Activated CD4-positive, alpha-beta T cell treated with anti-CD3 and anti-CD28 coated beads, Interleukin-2, amount 50 U/mL, for 24 hours (primary cell): ENCODE measurements around the gene SSR4.
"Not testable (repeated sequence)": the region's sequence is repeated elsewhere in the genome, so short reads cannot be mapped to it uniquely, and the experiment has no call there.

Experiments
- DNase-seq, 2 donors: peaks; one replicate each; pipeline ENCODE4 v3.0.0-alpha.2; 2020; ENCODE audit warnings: low read depth in 1 of 2, low spot score in 1 of 2

The SSR4 gene

DNA sequence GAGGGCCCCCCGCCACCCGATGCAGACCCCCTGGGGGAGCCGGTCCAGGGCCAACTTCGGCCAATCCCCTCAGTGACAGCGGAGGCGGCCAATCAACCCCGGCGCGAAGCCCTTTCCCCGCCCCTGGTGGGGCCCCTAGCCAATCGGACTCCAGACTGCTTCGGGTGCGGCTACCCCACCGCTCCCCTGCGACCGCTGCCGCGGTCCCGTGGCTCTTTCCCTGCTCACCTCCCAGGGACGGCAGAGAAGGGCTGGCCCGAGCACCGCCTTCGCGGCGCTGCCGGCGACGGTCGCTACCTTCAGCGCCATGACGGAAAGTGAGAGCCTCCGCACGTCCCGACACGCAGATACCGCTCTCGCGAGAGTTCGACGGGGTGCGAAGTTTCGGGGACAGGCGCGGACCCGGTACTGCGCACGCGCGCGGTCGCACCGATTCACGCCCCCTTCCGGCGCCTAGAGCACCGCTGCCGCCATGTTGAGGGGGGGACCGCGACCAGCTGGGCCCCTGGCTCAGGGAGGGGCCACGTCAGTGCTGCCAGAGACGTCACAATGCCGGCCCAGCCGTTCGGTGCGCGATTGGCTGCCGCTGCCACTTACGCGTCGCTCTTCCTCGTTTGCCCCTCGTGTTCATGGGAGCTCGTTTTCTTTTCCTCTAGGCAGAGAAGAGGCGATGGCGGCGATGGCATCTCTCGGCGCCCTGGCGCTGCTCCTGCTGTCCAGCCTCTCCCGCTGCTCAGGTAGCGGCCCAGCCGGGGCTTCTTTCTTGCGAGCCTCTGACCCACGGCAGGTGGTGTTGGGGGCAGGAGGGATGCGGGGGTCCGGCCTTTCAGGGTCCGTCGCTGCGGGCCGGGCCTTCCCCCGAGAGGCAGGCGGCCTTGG lies at the start of gene SSR4, which contains the start of gene IDH3G:
Gene SSR4 (plus strand): TSS at position 651 of the 879 bp plus-strand sequence. CDS start 20 bp downstream, at position 671.
Gene IDH3G (minus strand): TSS at position 358 of the 879 bp plus-strand sequence. CDS start 49 bp downstream, at position 309.
- DNase-seq, result peak; percentile 77 to 88

DNA sequence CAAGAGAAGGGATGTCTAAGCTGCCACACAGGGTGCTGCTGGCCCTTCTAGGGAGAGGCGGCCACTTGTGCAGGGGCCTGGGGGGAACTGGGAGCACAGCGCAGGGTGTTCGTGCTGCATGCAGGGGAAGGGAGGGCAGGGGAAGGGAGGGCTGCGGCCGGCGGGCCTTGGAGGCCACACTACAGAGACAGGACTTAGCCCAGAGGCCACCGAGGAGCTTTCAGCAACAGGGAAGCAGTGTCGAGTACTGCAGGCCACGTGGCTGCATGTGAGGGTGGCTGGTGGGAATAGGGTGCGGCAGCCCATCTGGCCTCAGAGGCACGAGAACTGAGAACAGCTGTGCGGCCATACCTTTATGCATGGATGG lies 49.4 kb upstream of the SSR4 start:
- DNase-seq, result not testable (repeated sequence)

DNA sequence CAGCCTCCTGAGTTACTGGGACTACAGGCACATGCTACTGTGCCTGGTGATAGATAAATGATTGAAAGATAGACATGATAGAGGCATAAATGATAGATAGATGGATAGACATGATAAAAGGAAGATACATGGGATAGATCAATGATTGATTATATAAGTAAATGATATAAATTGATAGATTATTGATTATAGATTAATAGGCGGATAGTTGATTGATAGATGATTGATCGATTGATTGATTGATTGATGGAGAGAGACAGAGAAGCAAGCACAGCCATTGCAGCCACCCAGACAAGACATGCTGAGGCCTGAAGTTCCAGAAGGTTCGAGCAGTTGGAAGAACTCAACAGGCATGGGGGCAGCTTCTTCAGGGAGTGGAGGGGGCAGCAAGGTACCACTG lies 48.1 kb upstream of the SSR4 start:
- DNase-seq, result no peak

DNA sequence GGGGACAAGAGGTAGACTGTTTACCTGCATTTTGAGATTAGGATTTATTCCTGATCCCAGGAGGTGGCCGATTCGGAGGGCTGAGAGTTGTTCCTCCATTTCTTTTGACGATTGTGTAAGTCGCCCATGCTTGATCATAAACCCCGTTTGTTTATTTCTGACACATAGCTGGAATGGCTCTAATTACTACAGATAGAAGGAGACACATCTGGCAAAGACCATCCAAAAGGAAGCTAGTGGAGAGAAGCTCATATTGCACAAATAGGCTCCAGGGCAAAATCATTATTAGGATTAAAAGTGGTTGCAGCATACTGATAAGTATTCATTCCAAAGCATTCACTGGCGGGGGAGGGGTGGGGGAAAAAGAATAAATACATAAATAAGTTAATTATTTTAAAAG lies 47.5 kb upstream of the SSR4 start:
- DNase-seq, result not testable (repeated sequence)

DNA sequence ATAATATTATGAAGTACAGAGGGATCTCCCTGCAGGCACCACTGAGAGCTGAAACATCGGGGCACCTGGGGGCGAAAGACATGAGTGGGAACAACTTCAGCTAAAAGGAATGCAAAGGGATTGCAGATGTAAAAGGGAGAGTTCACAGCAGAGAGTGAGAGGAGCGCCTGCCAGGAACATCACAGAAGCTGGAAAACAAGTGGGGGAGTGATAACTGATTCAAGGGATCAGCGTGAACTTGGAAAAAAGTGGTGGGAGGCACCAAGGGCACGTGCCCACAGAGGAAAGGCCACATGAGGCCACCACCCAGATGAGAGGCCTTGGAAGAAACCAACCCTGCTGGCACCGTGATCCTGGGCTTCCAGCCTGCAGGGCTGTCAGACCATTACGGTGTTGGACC lies 45.5 kb upstream of the SSR4 start:
- DNase-seq, result not testable (repeated sequence)

DNA sequence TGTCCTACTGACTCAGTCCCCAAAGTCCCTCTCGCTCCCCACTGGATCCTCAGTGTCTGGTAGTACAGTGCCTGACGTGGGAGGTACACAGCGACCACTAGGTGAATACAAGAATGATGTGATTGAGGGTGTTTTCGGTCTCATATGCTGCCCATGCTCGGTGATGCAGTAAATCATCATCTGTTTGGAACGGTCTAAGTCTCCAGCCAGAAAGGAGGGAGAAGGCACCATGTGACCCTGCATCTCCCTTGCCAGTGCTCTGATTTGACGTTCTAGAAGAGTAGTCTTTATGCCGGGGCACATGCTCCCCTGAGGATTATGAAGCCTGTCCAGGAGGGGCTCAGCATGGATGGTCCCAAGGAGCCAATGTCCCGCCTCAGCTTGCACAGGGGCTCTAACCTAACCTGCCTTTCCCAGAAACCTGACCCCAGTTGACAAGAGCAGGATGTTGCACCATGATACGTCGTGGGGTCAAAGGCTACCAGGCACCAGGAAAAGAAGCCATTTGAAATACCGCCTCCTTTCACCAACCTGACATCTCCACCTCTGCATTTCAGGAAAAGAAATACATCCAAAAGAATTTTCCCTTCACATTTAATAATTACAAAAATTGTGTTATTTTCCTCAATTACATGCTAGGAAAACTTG lies 44.2 kb upstream of the SSR4 start:
- DNase-seq, result no peak

DNA sequence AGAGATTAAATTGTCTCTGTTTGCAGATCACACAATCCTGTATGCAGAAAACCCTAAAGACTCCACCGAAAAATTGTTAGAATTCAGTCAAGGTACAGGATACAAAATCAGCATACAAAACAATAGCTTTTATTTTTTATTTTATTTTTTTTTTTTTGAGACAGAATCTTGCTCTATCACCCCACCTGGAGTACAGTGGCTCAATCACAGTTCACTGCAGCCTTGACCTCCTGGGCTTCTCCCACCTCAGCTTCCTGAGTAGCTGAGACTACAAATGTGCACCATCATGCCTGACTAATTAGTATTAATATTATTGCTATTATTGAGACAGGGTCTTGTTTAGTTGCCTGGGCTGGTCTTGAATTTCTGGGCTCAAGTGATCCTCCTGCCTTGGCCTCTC lies 39.3 kb upstream of the SSR4 start:
- DNase-seq, result no peak

DNA sequence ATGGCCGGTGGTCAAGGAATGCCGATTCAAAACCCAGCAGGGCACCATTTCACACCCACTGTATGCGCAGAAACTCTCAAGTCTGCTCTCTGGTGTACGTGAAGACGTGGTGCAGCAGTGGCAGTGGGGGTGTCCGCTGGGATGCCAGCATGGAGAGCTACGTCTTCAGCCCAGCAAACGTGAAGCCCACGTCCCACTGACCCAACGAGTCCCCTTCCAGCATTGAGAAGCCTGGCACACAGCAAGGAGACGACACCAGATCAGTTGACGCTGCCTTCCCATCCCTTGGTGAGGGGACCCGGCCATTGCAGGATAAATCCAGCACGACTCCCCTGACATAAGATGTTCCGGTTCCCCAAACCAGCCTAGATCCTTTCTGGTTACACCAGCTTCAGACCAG lies 32.6 kb upstream of the SSR4 start:
- no peak for DNase-seq

DNA sequence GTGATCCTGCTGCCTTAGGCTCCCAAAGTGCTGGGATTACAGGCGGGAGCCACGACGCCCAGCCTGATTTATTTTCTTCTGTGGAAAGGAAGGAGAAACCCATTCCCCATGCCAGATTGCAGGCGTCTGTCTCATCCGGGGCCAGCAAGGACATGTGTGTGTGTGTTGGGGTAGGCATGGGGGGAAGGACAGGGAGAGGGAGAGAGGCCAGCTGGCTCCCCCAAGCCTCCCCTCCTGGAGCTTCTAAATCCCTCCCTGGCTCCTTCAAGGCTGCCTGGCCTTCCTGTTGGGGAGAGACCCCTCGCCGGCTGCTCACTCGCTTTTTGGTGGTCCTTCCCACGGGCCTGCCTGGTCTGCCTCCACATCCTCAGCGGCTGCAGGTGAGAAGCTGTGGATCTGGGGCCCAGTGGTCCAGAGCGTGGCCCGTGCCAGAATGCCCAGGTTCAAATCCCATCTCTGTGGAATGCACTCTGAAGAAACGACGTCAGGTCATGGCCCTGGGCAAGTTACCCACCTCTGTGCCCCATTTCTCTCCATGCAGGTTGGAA lies 31.8 kb upstream of the SSR4 start:
- DNase-seq, result no peak

DNA sequence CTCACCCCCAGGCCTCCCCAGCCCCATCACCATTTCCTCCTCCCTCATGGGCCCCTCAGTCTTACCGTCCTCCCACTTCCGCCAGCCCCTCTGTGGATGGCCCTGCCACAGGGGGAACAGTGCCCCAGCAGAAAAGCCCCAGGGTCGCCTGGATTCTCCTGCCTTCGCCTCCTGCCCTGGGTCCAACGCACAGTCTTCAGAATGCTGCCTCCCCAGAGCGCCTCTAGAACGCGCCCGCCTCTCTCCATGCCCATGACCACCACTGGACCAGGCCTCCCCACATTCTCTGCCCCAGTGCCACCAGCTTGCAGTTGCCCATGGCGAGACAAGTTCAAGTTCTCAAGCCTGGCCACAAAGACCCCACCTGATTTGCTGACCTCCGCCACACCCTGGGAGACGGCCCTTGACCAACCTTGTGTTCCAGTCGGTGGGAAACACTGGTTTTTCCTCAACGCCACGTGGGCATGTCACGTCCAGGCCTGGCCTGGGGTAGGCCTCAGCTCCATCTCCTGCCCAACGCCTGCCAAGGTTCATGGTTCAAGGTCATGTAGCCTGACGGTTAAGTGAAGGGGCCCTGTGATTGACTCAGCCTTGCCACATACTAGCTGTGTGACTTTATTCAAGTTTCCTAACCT lies 31.1 kb upstream of the SSR4 start:
- DNase-seq, result no peak

DNA sequence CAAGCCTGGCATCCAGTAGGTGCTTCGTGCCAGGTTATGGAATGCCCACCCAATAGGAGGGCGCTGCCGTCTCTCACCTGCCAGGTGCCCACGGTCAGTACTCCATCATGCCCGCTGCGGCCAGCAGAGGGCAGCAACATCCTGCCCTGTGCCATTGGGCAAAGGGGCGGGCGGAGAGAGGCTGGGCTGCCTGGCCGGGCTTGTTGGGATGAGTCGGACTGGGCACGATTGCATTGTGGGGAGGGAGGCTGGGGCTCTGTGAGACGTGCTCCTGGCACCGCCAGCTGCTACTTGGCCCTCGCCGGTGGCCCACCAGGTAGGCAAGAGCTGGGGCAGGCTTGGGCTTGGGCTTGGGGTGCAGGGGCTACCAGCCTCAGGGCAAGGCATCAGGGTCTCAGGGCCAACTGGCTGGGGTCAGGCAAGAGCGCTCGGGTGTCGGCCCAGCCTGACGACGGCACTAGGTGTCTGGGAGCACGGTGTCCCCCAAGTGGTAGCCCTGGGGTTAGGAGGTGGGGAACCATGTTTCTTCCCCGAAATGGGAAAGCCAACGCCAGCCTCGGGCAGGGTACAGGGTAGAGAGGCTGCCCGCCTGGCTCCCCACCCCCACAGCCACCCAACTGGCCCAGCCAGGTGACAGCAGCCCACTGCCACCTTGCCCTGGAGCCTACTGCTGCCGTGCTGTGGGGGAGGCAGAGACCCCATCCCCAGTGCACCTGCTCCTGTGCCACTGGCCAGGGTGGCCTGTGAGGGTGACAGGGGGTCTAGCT lies 30.3 kb upstream of the SSR4 start, which contains the start of gene PLXNB3:
Gene PLXNB3 (plus strand): TSS at position 261 of the 767 bp plus-strand sequence. CDS start 1,287 bp downstream, outside the sequence.
- peak; percentile 51 to 61 for DNase-seq

DNA sequence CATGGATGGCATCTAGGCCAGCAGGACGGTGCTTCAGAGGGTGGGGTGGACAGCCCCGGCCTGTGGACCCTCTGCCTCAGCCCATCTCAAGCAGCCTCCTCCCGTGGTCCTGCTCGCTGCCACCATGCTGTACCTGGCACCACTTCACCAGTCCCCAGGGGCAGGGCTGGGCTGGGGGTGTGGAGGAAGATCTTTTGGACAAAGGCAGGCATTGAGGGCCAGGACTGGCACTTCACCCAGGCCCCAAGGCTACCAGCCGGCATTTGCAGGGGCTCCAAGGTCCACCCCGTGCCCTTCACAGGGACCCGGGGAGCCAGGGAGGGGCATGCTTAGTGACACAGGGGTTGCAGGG lies 29.7 kb upstream of the SSR4 start:
- no peak for DNase-seq

DNA sequence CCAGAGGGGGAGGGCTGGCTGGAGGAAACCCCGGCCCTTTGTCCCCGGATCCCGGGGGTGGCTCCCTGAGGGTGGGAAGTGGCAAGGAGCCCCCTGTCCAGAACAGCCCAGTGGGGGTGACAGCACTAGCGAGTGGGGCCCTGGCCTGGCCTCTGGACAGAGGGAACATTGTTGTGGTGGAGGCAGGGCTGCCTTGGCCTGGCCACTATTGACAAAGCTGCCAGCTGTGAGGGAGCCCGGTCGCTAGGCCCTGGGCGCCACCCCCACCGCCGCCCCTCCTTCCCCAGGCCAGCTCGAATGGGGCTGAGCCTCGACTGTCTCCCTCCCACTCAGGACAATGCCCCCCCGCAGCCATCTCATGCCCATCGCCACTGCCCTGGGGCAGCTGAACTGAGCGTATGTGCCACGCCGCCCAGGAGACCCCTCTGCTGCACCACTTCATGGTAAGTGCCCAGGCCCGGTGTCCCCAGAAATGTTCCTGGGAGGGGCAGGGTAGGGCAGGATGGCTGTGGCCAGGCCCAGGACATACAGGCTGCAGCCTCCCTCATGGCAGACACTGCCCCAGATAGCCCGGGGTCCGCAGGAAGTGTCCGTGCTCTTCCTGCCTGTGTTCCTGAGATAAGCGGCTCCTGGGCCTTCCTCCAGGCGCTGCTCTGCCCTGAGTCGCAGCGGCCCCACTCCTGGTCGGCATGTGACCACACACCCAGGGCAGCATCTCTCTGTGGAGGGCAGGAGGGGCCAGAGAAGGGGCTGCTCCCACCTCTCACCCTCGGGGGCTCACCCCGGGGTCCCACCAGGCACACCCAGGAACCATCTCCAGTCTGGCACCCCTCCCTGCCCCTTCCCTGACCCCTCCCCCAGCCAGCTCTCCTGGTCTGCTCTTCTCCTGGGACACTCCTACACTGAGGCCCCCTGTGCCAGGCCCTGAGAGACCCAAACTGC lies 29.1 kb upstream of the SSR4 start:
- no peak for DNase-seq

DNA sequence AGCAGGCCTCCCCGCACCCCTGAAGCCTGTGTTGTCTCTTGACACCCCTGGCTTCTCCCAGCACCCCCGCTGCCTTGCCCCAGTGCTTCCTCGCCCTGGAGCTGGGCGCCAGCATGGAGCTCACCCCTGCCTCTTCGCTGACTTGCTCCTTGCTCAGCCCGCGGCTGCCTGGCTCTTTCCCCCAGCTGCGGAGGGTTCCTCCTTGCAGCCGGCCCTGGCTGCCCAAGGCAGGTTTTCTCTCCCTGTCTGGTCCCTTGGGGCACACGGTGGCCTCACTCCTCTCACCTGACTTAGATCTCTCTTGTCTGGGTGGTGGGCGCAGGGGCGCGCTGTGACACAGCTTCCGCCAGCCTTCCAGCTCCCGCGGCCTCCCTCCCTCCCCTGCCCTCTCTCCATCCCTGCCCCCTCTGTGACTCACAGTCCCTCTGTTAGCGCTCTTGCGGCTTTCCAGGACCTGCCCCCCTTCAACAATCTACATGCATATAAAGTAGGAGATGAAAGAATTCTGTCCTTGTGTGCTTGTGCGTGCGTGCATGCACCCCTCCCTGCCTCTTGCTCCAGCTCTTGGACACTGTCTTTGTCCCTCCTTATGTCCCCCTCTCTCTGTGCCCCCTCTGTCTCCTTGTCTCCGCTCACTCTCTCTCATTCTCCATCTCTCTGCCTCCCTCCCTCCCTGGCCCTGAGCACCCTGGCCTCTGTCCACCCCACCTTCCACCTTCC lies 28.2 kb upstream of the SSR4 start:
- DNase-seq, result peak in 1 of 2 donors; percentile 11

DNA sequence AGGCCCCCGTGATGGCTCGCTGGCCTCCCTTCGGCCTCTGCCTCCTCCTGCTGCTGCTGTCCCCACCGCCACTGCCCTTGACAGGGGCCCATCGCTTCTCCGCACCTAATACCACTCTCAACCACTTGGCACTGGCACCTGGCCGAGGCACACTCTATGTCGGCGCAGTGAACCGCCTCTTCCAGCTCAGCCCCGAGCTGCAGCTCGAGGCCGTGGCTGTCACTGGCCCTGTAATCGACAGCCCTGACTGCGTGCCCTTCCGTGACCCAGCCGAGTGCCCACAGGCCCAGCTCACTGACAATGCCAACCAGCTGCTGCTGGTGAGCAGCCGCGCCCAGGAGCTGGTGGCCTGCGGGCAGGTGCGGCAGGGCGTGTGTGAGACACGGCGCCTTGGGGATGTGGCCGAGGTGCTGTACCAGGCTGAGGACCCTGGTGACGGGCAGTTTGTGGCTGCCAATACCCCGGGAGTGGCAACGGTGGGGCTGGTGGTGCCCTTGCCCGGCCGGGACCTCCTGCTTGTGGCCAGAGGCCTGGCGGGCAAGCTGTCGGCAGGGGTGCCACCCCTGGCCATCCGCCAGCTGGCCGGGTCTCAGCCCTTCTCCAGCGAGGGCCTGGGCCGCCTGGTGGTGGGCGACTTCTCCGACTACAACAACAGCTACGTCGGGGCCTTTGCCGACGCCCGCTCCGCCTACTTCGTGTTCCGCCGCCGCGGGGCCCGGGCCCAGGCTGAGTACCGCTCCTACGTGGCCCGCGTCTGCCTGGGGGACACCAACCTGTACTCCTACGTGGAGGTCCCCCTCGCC lies 27.4 kb upstream of the SSR4 start:
- DNase-seq, result no peak

DNA sequence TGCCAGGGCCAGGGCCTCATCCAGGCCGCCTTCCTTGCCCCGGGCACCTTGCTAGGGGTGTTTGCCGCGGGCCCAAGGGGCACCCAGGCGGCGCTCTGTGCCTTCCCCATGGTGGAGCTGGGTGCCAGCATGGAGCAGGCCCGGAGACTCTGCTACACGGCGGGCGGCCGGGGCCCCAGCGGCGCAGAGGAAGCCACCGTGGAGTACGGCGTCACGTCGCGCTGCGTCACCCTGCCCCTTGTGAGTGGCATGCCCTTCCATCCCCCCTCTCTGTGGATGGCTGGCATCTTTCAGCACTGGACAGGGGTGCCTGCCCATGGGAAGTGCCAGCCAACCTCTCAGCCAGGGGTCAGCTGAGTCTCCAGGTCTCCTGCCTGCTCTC lies 26.8 kb upstream of the SSR4 start:
- DNase-seq, result no peak

DNA sequence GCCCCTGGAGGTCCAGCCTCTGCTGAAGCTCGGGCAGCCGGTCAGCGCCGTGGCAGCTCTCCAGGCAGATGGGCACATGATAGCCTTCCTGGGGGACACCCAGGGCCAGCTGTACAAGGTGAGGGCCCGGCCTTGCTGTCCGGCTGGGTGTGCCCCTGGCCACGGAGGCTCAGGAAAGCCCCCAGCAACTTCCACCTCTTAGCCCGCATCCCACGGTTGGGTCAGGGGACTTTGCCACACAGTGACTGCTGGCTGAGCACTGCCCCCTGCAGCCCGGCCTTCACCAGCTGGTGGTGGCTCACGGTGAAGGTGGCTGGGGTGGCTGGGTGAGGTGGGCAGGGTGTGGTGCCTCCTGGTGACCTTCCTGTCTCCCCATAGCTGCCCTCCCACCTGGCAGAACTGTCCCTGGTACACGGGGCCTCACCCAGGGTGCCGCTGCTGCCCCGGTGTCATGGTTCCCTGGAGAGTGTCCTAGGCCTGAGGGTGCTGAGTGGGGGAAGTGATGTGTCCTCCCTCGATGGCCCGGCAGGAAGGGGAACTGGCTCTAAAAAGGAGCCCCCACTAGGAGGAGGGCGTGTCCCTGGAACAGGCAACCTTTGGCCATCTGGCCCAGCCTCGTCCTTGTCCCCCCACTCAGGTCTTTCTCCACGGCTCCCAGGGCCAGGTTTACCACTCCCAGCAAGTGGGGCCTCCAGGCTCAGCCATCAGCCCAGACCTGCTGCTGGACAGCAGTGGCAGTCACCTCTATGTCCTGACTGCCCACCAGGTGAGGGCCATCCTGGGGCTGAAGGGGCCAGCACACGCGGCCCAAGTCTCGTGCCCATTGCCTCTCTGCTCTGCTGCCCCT lies 25.9 kb upstream of the SSR4 start:
- no peak for DNase-seq
